Head of caudate nucleus (tissue), 42 donors: ENCODE measurements around the gene AKIRIN1.
"Not testable (repeated sequence)": the region's sequence is repeated elsewhere in the genome, so short reads cannot be mapped to it uniquely, and the experiment has no call there.

Source experiments
- DNase-seq, 42 donors: peaks; one replicate each; pipeline versions ENCODE4 v3.0.0 to v3.0.0-alpha.2; 2020 to 2021; ENCODE audit warnings: mixed read lengths in 7 of 42
- intact Hi-C: fragments of 100-400 bp; cut with DNase I; formaldehyde crosslinking; loops from one replicate; pipeline ENCODE4 v1.15.0; 2022

Gene AKIRIN1

DNA sequence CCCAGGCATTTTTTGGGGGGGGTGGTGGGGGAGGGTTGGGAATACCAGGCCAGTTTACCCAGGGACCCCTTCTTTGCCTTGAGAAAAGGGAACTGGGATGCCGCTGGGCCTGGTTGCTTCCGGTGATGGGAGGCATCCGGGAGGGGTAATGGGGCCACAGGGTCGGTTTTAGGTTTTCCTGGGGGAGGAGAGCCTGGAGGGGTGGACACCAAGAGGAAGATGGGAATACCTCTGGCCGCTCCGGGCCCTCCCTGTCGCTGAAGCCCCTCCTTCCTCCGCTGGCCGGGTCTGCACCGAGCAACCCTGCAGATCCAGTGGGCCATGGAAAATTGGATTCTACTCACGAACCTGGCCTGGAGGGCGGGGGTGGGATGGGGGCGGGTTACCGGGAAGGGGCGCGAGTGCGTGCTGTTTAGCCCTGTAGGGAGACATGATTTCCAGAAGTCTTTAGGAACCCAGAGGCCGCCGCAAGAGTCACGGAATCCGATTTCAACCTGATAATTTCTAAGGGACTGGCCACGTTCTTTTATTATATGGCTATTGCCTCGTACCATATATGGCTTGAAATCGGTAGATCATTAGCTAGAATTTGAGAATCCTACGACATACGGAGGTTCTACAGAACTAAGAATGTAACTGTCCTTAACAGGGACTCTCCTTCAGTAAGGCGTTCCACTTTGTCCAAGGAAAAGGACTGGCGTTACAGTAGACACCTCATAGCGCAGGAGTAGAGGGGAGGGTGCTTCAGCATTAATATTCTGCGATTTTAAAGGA is 749 bp downstream of the AKIRIN1 start:
- intact Hi-C loops = loop anchor here (10.0 kb wide), 1 partner anchor 117 kb away; the partner anchor contains the start of gene MYCBP
- DNase-seq = peak in 39 of 42 donors; percentile 6 to 65 (median 32)

DNA sequence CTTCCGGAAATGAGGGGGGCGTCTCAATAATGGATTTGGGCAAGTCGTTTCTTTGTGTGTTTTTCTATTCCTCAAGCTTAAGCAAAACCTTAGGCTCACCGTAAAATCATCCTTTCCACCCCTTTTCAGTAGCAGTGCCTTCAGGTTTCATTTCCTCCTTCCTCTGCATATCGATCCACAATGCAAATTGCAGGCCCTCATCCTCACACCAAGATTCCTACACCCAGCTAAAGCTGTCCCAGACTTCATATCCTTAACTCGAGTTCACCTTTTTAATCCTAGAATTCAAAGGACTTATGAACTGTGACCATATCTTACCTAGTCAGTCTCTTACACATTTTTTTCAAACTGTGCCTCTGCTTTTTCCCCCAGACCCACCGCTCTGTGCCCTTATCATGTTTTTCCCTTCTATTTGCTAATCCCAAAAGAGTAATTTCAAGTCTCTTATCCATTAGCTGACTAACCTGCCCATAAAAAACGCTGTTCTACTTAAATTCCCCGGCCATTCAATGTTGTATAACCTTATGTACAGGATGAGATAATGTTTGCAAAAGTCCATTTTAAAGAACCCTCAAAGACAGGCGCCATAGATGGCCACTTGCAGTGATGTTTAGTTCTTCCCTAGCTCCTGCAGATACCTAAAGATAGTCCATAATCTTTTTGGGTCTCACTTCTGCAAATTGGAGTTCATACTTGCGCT is 1.5 kb downstream of the AKIRIN1 start:
- intact Hi-C loops = loop anchor here (10.0 kb wide), 1 partner anchor 118 kb away; the partner anchor contains the start of gene MYCBP

DNA sequence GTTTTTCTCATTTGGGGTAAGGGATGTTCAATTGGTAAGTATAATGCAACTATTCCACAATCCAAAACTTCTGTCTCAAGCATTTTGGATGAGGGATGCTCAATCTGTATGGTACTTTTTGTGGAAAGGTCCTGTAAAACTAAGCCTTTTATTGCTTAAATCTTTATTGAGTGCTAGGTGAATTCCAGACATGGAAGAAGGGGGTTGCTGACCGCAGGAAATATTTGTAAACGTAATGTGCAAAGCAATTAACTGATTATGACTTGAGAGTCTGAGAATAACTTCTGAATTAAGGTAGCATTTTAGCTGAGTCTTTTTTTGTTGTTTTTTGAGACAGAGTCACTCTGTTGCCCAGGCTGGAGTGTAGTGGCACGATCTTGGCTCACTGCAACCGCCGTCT is 3.1 kb downstream of the AKIRIN1 start:
- DNase-seq = no peak
- intact Hi-C loops = loop anchor here (10.0 kb wide), 1 partner anchor 119 kb away; the partner anchor contains the start of gene MYCBP

More for the DNA sequence above, 1.5 kb downstream of the AKIRIN1 start:
- peak in 1 of 42 donors; percentile 5 for DNase-seq

DNA sequence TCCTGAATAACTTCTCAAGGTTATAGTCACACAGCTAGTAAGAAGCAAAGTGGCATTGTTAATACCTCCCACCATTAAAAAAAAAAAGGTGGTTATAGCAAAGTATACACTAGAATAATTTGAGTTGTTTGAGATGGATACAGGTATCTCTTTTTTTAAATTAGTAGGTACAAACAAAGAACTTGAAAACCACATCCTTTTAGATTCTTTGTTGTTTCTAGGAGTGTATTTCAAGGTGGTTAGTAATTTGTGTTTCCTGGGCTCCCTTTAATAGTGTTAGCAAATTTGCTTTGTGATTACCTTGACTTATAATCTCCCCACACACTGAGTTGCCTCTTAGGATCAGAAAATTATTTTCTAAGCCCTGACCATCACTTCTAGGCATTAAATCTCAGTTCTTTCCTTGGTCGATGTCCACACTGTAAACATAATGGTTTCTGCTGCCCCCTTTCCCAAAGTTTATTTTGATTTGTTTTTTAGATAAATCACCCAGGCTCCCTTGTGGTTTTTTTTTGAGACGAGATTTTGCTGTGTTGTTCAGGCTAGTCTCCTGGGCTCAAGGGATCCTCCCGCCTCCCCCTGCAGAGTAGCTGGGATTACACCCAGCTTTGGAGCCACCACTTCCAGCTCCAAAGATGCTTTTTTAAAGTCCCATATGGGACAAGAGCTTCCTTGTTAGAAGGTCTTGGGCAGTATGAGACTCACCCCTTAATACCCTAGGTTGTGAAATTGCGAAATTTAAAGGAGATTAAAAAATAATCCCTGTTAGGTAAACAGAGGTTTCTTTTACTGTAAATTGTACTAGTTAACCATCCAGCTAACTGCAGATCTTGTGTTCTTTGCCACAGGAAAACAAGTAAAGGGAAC is 6.2 kb downstream of the AKIRIN1 start:
- peak in 2 of 42 donors; percentile 28 to 53 for DNase-seq
- intact Hi-C loops = loop anchor here (10.0 kb wide), 1 partner anchor 122 kb away; the partner anchor contains the start of gene MYCBP

DNA sequence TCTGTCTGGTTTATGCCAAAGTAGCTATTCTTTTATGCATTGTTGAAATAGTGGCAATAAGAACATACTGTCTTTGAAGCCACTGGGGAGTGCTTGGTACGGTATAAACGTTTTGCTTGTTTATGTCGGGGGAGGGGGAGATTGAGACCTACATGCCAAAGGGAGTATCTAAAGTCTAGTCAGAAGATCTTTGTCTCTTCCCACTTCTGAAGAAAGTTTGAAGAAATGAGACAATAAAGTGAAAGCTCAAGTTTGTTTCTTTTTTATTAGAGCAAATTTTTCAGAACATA is 6.8 kb downstream of the AKIRIN1 start:
- intact Hi-C loops = loop anchor here (10.0 kb wide), 1 partner anchor 123 kb away; the partner anchor contains the start of gene MYCBP

DNA sequence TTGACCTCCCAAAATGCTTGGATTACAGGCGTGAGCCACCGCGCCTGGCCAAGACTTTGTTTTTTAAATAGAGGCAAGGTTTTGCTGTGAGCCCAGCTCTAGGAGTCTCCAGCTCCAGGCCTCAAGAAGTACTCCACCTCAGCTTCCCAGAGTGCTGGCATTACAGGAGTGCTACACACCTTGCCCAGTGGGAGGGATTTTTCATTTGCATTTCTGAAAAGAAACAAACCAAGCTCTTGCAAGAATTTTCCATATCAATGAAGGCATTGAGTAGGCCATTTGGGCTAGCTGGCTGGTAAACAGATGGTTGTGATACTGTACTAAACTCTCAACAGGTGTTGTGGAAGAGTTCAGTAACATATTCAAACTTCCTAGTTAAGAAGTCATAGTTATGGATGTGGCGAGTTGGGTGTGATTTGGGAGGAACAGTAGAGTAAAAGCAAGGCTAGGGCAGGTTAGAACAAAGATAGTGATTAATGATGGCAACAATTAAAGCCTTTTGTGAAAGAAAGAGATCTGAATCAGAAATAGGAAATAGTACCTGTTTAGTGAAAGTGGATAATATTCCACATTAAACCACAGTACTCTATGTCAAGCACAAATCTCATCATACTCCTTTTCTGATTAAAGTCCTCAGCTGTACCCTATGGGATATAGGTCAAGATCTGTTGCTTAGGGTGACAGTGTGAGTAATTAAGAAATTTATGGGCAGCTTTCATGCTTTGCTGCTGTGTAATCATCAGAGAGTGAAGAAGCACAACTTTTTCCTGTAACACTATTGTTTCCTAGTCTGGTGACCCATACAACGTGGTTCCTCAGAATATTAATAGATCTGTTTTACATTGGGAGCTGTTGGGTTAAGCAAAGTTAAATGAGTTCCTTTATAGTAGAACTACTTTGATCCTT is 10.7 kb downstream of the AKIRIN1 start:
- intact Hi-C loops = no loop called here
- no peak for DNase-seq

More for the DNA sequence above, 6.8 kb downstream of the AKIRIN1 start:
- DNase-seq = no peak

DNA sequence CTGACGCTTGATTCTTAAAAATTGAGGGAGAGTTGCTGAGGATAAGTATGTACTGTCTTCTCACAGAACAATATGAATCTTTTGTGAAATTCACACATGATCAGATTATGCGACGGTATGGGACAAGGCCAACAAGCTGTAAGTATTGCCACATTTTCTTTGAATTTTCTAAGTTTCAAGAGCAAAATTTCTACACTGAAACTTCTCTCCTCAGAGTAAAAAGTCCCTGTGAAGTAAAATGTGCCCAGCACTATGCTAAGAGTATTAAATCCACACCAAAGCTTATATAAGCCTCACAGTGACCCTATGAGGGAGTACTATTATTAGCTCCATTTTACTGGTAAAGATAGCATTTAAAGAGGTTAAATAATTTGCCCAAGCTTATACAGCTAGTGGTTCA is 12.2 kb downstream of the AKIRIN1 start:
- DNase-seq = no peak
- intact Hi-C loops = no loop called here

DNA sequence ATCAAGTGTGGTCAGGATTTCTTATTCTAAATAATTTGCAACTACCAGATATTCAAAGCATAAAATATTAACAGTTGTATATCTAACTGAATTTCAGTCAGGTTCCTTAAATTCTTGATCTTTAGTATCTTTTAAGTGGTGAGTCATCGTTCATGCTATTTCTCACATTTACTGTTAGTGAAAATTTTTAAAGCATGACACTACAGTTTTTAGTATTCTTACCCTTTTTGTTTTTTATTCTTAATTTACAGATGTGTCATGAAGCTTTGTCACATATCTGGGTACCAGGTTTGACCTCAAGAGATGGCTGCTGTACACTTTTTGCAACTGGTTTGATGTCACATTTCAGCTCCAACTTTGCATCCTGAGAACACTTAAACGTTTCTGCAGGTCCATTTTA is 12.7 kb downstream of the AKIRIN1 start:
- intact Hi-C loops = no loop called here

DNA sequence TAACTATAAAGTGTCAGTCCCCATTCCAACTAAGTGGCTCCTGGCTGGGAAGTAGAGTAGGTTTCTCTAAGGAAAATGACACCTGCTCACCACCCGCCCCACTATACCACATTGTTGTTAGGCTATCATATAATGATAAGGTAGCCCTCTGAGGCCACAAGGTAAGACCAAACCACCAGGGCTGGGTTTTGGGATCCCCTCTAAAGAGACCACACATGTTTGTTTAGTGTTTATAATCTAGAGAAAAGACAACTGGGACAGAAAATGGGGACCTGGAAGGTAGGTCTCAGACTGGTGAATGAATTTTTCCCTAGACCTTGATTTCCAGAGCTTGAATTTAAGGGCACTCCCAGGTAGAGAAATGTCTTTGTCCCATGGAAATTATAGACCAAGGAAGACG is 15.2 kb downstream of the AKIRIN1 start:
- intact Hi-C loops = no loop called here

More for the DNA sequence above, 12.7 kb downstream of the AKIRIN1 start:
- DNase-seq = no peak

DNA sequence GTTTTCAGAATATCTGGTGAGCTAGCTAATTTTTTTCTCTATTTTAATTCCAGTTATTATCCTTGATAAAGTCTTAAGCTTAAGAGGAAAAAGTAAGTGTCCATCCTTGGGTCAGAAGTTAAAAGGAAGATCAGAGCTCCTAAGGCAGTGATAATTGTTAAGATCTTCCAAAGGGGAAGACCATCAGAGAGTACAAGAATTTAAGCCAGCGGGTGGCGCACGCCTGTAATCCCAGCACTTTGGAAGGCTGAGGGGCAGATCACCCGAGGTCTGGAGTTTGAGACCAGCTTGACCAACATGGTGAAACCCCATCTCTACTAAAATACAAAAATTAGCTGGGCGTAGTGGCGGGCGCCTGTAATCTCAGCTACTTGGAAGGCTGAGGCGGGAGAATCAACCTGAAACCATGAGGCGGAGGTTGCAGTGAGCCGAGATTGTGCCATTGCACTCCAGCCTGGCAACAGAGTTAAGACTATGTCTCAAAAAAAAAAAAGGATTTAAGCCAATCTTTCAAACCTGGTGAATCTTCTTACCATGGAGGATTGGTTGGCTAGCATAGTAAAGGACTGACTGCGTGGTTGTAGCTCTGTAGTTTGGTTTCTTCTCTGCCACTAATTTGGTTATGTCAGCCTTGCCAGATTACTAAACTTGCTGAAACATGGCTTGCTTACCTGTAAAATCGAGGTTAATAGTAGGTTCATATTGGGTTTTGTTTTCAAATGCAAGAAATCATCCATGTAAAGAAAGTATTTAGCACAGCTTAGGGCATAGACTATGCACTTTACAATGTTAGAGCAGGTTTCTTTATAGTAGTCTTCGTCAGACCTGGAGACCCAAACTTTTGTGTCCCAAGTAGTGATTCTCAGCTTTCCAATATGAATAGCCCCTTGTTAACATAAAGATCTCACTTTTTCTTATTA is 15.9 kb downstream of the AKIRIN1 start:
- DNase-seq = no peak
- intact Hi-C loops = no loop called here

More for the DNA sequence above, 15.2 kb downstream of the AKIRIN1 start:
- no peak for DNase-seq

DNA sequence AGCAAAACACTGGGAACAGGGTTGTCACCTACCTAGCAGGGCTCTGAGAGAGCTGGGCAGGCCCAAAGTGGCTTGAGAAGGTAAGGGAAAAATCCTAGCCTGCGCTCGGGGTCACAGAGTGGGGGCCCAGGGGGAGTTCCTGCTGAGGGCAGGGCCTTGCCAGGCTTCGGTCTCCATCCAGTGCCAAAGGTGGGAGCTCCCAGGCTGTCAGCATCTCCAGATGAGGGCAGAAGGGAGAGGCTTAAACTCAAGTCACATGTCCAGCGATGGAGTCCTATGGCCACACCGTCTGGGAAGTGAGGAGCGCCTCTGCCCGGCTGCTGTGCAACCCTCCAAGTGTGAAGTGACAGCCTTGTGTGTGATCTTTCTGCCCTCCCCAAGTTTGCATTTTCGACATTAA is 23.9 kb downstream of the AKIRIN1 start:
- DNase-seq, intact Hi-C loops: not testable (repeated sequence)

DNA sequence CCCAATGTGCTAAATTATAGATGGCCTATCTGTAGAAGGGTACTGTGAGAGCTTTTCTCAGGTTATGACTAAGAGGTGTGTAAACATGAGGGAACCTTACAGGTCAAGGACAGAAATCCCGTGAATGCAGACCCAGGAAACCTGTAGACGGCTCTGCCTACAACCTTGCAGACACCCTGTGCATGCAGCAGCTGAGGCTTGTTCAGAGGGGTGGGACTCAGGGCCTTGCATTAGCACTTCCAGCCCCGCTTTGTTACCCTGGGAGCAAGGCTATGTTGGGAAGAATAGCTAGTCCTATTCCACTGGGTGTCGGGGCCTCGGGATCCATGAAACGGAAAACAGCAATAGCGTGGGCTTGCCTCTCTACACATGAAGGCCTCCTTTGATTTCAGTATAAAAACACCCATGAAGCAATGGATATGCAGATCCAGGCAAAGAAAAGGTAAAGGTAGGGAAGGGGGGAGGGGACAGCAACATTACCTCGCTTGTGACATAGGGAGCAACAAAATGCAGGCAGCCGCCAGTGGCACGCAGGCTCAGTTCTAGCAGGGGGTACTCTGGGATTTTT is 25.6 kb downstream of the AKIRIN1 start:
- intact Hi-C loops = no loop called here
- peak in 4 of 42 donors; percentile 12 to 22 (median 15) for DNase-seq

DNA sequence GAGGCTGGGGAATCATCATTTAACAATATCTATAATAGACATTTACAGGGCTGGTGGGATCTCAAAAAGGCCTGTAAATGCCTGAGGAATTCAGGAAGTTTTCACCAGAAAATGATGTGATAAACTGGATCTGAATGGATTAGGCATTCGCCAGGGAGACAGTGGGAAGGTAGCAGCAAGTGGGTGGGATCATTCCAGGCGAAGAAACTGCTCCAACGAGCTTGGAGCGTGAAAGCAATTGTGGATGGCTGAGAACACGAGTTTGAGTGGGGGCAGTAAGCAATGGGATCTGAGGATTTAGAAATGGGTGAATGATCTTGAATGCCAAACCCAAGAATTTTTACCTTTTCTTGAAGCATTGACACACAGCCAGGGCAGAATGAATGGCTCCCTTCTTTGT is 26.2 kb downstream of the AKIRIN1 start:
- peak in 31 of 42 donors; percentile 13 to 80 (median 53) for DNase-seq
- intact Hi-C loops = no loop called here

DNA sequence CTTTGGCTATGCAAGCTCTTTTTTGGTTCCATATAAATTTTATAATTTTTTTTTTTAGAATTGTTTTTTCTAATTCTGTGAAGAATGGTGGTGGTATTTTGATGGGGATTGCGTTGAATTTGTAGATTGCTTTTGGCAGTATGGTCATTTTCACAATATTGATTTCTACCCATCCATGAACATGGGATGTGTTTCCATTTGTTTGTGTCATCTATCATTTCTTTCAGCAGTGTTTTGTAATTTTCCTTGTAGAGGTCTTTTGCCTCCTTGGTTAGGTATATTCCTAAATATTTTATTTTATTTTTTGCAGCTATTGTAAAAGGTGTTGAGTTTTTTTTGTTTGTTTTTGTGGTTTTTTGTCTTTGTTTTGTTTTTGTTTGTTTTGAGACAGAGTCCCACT is 29.4 kb downstream of the AKIRIN1 start:
- DNase-seq, intact Hi-C loops: not testable (repeated sequence)

DNA sequence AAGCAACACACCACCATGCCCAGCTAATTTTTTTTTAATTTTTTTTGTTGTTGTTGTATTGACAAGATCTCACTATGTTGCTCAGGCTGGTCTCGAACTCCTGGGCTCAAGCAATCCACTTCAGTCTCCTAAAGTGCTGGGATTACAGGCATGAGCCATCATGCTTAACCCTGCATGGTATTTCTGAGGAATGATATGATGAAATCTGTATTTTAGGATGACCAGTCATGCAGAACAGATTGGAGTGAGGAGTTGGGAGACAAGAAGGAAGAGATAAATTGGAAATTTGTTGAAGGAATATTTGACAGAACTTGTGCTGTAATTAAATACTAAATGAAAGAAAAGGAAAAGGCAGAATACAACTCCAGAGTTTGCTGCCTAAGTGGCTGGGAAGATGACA is 30.4 kb downstream of the AKIRIN1 start:
- intact Hi-C loops = no loop called here
- no peak for DNase-seq

DNA sequence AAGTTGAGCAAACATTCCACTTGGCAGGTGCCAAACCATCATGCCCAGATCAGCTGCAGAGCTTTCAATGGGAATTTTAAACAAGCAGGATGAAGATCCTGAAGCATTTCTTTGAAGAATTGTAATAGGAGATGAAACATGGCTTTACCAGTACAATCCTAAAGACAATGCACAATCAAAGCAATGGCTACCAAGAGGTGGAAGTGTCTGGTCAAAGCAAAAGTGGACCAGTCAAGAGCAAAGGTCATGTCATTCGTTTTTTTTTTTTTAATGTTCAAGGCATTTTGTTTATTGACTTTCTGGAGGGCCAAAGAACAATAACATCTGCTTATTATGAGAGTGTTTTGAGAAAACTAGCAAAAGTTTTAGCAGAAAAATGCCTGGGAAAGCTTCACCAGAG is 32.1 kb downstream of the AKIRIN1 start:
- intact Hi-C loops = no loop called here
- DNase-seq = no peak
